ENCODE measurements around the gene IGFLR1. TPM values are rescaled to one million over a fixed set of nuclear protein-coding genes. Genes with fewer than 3 reads are reported as not detected.
A peak's percentile ranks its signal among the peaks of the same experiment; 100 is the strongest.

Gene IGFLR1
- total and polyA plus RNA-seq, 4 donors: 3.1 to 10.9 (median 6.1) TPM

DNA sequence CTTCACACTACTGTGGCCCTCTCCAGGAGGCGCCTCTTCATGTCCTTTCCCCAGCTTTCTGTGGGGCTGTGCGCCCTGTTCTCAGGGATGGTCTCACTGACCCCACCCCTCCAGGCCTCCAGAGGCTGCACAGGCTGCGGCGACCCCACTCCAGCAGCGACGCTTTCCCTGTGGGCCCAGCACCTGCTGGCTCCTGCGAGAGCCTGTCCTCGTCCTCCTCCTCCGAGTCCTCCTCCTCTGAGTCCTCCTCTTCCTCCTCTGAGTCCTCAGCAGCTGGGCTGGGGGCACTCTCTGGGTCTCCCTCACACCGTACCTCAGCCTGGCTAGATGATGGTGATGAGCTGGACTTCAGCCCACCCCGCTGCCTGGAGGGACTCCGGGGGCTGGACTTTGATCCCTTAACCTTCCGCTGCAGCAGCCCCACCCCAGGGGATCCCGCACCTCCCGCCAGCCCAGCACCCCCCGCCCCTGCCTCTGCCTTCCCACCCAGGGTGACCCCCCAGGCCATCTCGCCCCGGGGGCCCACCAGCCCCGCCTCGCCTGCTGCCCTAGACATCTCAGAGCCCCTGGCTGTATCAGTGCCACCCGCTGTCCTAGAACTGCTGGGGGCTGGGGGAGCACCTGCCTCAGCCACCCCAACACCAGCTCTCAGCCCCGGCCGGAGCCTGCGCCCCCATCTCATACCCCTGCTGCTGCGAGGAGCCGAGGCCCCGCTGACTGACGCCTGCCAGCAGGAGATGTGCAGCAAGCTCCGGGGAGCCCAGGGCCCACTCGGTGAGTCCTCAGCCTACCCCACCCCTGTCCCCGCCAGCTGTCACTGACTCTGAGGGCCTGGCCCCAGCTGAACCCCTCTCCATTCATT, 44.3 kb upstream of the IGFLR1 start:
- H3K27ac ChIP-seq (ENCODE audit: low read depth, low read length): no peak overlapping the region
- no peaks in the 10 kb centered on the region for H3K4me1 ChIP-seq (ENCODE audit: control insufficient read depth, insufficient read depth, low read length)
- 87% methylated on average over 26 of the region's 31 CpGs for WGBS (ENCODE audit: insufficient coverage)
- H3K4me3 ChIP-seq (ENCODE audit: low read depth, low read length): no peak overlapping the region
- no peaks in the 10 kb centered on the region for H3K27me3 ChIP-seq (ENCODE audit: control insufficient read depth, insufficient read depth, low read length)
- no peaks in the 10 kb centered on the region for H3K9me3 ChIP-seq (ENCODE audit: control insufficient read depth, insufficient read depth, low read length)
- DNase-seq (ENCODE audit: low read depth in 4 of 6, low spot score in 6 of 6): no peak
- H3K36me3 ChIP-seq (ENCODE audit: control insufficient read depth, insufficient read depth, low read length): peaks cover 97% of the 10 kb centered on the region

DNA sequence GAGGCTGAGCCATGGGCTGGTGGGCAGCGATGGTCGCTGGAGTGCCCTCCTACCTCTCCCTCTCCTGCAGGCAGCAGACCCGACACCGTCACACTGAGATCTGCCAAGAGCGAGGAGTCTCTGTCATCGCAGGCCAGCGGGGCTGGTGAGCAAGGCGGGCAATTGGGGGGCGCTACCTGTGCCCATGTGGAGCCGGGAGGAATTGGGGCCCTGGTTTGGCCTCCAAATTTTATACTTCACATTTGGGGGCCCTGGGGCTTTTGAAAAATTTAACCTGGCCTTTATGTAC, 43.0 kb upstream of the IGFLR1 start:
- no peaks in the 10 kb centered on the region for H3K27me3 ChIP-seq (ENCODE audit: control insufficient read depth, insufficient read depth, low read length)
- H3K4me3 ChIP-seq (ENCODE audit: low read depth, low read length): no peak overlapping the region
- H3K9me3 ChIP-seq (ENCODE audit: control insufficient read depth, insufficient read depth, low read length): no peaks in the 10 kb centered on the region
- peaks cover 100% of the 10 kb centered on the region for H3K36me3 ChIP-seq (ENCODE audit: control insufficient read depth, insufficient read depth, low read length)
- WGBS (ENCODE audit: insufficient coverage): 67% methylated on average over 4 of the region's 10 CpGs
- DNase-seq (ENCODE audit: low read depth in 4 of 6, low spot score in 6 of 6): no peak
- H3K4me1 ChIP-seq (ENCODE audit: control insufficient read depth, insufficient read depth, low read length): no peaks in the 10 kb centered on the region
- no peak overlapping the region for H3K27ac ChIP-seq (ENCODE audit: low read depth, low read length)

DNA sequence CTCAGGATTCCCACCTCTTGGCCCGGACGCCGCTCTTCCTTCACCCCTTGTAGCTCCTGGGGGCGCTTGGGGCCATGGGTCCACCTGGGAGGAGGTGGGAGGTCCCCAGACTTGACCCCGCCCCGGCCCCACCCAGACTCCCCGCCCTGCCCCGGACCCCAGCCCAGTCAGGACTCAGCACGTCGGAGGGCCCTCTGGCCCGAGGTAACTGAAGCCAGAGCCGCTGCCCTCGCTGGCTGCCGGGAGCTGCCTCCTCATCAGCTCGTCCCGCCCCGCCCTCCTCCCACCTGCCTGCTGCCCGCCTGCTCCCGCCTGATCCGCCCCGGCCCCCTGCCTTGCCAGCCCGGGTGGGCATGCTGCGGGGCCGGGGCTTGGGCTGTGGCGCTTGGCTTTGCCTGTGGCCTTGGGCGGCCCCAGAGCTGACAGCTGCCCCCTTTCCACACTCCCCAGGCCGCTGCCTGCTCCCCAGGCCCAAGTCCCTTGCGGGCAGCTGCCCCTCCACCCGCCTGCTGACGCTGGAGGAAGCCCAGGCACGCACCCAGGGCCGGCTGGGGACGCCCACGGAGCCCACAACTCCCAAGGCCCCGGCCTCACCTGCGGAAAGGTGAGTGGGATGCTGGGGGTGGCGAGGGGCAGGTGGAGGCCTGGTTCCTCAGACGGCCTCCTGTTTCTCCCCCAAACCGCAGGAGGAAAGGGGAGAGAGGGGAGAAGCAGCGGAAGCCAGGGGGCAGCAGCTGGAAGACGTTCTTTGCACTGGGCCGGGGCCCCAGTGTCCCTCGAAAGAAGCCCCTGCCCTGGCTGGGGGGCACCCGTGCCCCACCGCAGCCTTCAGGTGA, 42.5 kb upstream of the IGFLR1 start:
- Histone ChIP-seq H3K36me3 (ENCODE audit: control insufficient read depth, insufficient read depth, low read length) (peaks cover 100% of the 10 kb centered on the region), H3K27ac (ENCODE audit: low read depth, low read length) (no peak overlapping the region), H3K4me3 (ENCODE audit: low read depth, low read length) (no peak overlapping the region), H3K9me3 (ENCODE audit: control insufficient read depth, insufficient read depth, low read length) (no peaks in the 10 kb centered on the region), H3K27me3 (ENCODE audit: control insufficient read depth, insufficient read depth, low read length) (no peaks in the 10 kb centered on the region), H3K4me1 (ENCODE audit: control insufficient read depth, insufficient read depth, low read length) (no peaks in the 10 kb centered on the region)
- no peak for DNase-seq (ENCODE audit: low read depth in 4 of 6, low spot score in 6 of 6)
- WGBS (ENCODE audit: insufficient coverage): 61% methylated on average over 39 of the region's 45 CpGs

DNA sequence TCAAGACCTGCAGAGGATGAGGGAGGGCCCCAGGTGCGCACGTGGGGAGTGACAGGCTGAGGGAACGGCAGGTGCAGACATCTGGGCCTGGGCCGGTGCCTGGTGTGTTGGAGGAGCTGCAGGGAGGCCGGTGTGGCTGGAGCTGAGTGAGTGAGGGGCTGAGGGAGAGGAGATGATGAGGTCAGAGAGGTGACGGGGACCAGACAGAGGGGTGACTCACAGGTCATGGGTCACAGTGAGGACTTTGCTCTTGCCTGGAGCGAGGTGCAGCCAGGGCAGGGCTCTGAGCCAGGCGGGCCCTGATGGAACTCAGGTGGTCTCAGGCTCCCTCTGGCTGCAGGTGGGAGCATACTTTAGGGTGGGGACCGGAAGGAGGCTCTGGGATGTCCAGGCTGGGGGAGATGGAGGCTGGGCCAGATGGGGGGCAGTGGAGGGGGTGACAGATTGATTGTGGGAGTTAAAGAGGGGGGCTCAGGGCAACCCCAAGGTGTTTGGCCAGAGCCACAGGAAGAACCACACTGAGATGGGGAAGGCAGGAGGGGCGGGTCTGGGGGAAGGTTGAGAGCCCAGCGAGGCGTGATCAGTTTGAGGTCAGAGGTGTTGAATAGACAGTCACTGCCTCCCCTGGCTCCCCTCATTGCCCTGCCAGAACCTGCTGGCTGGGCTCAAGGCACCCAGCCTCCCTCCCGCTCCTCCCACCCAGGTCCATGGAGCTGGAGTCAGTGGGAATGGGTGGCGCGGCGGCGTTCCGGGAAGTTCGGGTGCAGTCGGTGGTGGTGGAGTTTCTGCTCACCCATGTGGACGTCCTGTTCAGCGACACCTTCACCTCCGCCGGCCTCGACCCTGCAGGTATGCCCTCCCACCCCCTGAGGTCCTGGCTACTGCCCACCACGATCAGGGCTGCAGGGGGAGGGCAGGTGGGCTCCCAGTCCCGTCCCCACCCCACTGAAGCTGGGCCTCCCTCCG, 41.5 kb upstream of the IGFLR1 start:
- Histone ChIP-seq H3K27ac (ENCODE audit: low read depth, low read length) (no peak overlapping the region), H3K4me3 (ENCODE audit: low read depth, low read length) (no peak overlapping the region), H3K27me3 (ENCODE audit: control insufficient read depth, insufficient read depth, low read length) (no peaks in the 10 kb centered on the region), H3K4me1 (ENCODE audit: control insufficient read depth, insufficient read depth, low read length) (peaks cover 4% of the 10 kb centered on the region), H3K9me3 (ENCODE audit: control insufficient read depth, insufficient read depth, low read length) (no peaks in the 10 kb centered on the region), H3K36me3 (ENCODE audit: control insufficient read depth, insufficient read depth, low read length) (peaks cover 99% of the 10 kb centered on the region)
- peak in 1 of 6 donors; percentile 1 for DNase-seq (ENCODE audit: low read depth in 4 of 6, low spot score in 6 of 6)
- 70% methylated on average over 18 of the region's 28 CpGs for WGBS (ENCODE audit: insufficient coverage)

DNA sequence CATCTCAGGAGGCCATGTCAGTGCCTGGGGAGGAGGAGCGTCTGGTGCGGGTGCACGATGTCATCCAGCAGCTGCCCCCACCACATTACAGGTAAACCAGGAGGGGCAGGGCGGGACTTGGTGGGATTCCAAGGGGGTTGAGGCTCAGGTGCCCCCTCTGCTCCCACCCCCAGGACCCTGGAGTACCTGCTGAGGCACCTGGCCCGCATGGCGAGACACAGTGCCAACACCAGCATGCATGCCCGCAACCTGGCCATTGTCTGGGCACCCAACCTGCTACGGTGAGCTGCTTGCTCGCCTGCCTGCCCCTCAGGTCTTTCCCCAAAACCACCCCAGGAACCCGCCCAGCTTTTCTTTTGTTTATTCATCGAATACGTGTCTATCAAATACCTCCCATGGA, 40.3 kb upstream of the IGFLR1 start:
- peaks cover 99% of the 10 kb centered on the region for H3K36me3 ChIP-seq (ENCODE audit: control insufficient read depth, insufficient read depth, low read length)
- no peak overlapping the region for H3K27ac ChIP-seq (ENCODE audit: low read depth, low read length)
- no peak for DNase-seq (ENCODE audit: low read depth in 4 of 6, low spot score in 6 of 6)
- 93% methylated on average over 9 of the region's 12 CpGs for WGBS (ENCODE audit: insufficient coverage)
- no peak overlapping the region for H3K4me3 ChIP-seq (ENCODE audit: low read depth, low read length)
- no peaks in the 10 kb centered on the region for H3K27me3 ChIP-seq (ENCODE audit: control insufficient read depth, insufficient read depth, low read length)
- no peaks in the 10 kb centered on the region for H3K9me3 ChIP-seq (ENCODE audit: control insufficient read depth, insufficient read depth, low read length)
- peaks cover 15% of the 10 kb centered on the region for H3K4me1 ChIP-seq (ENCODE audit: control insufficient read depth, insufficient read depth, low read length)

DNA sequence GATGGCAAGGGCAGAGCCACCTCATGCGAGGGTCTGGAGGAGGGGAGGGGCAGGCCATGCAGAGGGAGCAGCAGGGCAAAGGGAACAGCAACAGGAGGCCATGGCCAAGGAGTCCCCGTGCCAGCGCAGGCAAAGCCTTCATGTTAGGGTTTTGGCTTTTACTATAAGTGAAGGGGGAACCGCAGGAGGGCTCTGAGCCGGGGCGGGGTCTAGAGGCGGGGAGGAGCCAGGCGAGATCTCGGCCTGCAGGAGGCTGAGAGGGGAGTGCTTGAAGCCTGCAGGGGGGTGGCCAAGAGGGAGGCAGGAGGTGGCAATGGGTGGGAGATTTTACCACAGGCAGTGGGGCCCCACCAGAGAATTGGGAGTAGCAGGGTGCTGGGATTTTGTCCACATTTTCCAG, 39.4 kb upstream of the IGFLR1 start:
- H3K9me3 ChIP-seq (ENCODE audit: control insufficient read depth, insufficient read depth, low read length): no peaks in the 10 kb centered on the region
- H3K36me3 ChIP-seq (ENCODE audit: control insufficient read depth, insufficient read depth, low read length): peaks cover 94% of the 10 kb centered on the region
- DNase-seq (ENCODE audit: low read depth in 4 of 6, low spot score in 6 of 6): no peak
- H3K27me3 ChIP-seq (ENCODE audit: control insufficient read depth, insufficient read depth, low read length): no peaks in the 10 kb centered on the region
- H3K27ac ChIP-seq (ENCODE audit: low read depth, low read length): no peak overlapping the region
- H3K4me1 ChIP-seq (ENCODE audit: control insufficient read depth, insufficient read depth, low read length): peaks cover 25% of the 10 kb centered on the region
- H3K4me3 ChIP-seq (ENCODE audit: low read depth, low read length): no peak overlapping the region
- WGBS (ENCODE audit: insufficient coverage): 56% methylated on average over 9 of the region's 9 CpGs

DNA sequence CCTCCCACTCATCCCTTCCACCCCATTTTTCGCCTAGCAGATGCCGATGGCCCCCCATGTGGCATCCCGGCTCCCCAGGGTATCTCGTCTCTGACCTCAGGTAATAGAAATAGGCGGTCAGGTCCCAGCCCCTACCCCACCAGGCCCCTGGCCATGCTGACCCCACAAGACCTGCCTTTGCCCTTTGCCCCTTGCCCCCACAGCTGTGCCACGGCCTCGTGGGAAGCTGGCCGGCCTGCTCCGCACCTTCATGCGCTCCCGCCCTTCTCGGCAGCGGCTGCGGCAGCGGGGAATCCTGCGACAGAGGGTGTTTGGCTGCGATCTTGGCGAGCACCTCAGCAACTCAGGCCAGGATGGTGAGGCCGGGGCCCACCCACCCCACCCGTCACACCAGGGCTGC, 38.5 kb upstream of the IGFLR1 start:
- H3K4me3 ChIP-seq (ENCODE audit: low read depth, low read length): no peak overlapping the region
- no peaks in the 10 kb centered on the region for H3K27me3 ChIP-seq (ENCODE audit: control insufficient read depth, insufficient read depth, low read length)
- no peaks in the 10 kb centered on the region for H3K9me3 ChIP-seq (ENCODE audit: control insufficient read depth, insufficient read depth, low read length)
- no peak for DNase-seq (ENCODE audit: low read depth in 4 of 6, low spot score in 6 of 6)
- no peak overlapping the region for H3K27ac ChIP-seq (ENCODE audit: low read depth, low read length)
- WGBS (ENCODE audit: insufficient coverage): 95% methylated on average over 18 of the region's 20 CpGs
- peaks cover 85% of the 10 kb centered on the region for H3K36me3 ChIP-seq (ENCODE audit: control insufficient read depth, insufficient read depth, low read length)
- H3K4me1 ChIP-seq (ENCODE audit: control insufficient read depth, insufficient read depth, low read length): peaks cover 31% of the 10 kb centered on the region

DNA sequence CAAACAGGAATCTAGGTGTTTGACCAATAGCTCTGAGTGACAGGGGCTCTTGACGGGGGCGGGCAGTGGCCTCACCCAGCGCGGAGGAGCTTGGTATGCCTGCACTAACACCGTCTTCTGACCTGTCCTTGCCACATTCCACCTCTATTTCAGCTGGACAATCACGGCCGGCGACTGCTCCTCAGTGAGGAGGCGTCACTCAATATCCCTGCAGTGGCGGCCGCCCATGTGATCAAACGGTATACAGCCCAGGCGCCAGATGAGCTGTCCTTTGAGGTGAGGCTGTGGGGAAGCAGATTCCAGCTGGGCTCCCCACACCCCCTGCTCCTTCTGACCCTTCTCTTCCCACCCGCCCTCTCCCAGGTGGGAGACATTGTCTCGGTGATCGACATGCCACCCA, 37.8 kb upstream of the IGFLR1 start:
- H3K4me1 ChIP-seq (ENCODE audit: control insufficient read depth, insufficient read depth, low read length): peaks cover 32% of the 10 kb centered on the region
- no peak overlapping the region for H3K4me3 ChIP-seq (ENCODE audit: low read depth, low read length)
- no peak overlapping the region for H3K27ac ChIP-seq (ENCODE audit: low read depth, low read length)
- WGBS (ENCODE audit: insufficient coverage): 88% methylated on average over 14 of the region's 16 CpGs
- H3K36me3 ChIP-seq (ENCODE audit: control insufficient read depth, insufficient read depth, low read length): peaks cover 78% of the 10 kb centered on the region
- no peaks in the 10 kb centered on the region for H3K9me3 ChIP-seq (ENCODE audit: control insufficient read depth, insufficient read depth, low read length)
- no peak for DNase-seq (ENCODE audit: low read depth in 4 of 6, low spot score in 6 of 6)
- no peaks in the 10 kb centered on the region for H3K27me3 ChIP-seq (ENCODE audit: control insufficient read depth, insufficient read depth, low read length)

DNA sequence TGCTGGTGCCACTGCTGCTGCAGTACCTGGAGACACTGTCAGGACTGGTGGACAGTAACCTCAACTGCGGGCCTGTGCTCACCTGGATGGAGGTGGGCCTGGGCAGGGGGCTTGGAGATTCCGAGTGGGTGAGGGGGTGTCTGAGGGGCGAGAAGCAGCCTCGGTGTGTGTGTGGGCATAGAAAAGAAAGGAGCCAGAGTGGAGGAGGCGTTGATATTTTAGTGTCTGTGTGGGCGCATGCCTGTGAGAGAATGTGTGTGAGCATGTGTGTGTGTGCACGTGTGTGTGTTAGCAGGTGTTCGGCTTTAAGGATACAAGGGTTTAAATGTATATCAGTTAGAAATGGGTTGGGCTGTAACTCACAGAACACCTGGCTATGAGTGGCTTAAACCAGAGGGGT, 36.8 kb upstream of the IGFLR1 start:
- no peaks in the 10 kb centered on the region for H3K27me3 ChIP-seq (ENCODE audit: control insufficient read depth, insufficient read depth, low read length)
- WGBS (ENCODE audit: insufficient coverage): 91% methylated on average over 8 of the region's 8 CpGs
- no peak overlapping the region for H3K4me3 ChIP-seq (ENCODE audit: low read depth, low read length)
- no peak for DNase-seq (ENCODE audit: low read depth in 4 of 6, low spot score in 6 of 6)
- no peaks in the 10 kb centered on the region for H3K9me3 ChIP-seq (ENCODE audit: control insufficient read depth, insufficient read depth, low read length)
- peaks cover 68% of the 10 kb centered on the region for H3K36me3 ChIP-seq (ENCODE audit: control insufficient read depth, insufficient read depth, low read length)
- peaks cover 39% of the 10 kb centered on the region for H3K4me1 ChIP-seq (ENCODE audit: control insufficient read depth, insufficient read depth, low read length)
- no peak overlapping the region for H3K27ac ChIP-seq (ENCODE audit: low read depth, low read length)

All from spinal cord (tissue), 10 donors.